AG09309 (cell line): ENCODE measurements around the gene DMKN.
"Not testable (repeated sequence)": the region's sequence is repeated elsewhere in the genome, so short reads cannot be mapped to it uniquely, and the experiment has no call there.

Experiments used
- DNase-seq: peaks from one replicate; pipeline ENCODE4 v3.0.0-alpha.2; 2010; ENCODE audit warnings: low read depth
- H3K4me3 ChIP-seq: 2 replicates; pipeline ENCODE4 v1.5.1; 2011; ENCODE audit warnings: mild to moderate bottlenecking, low read depth, low read length, moderate library complexity; ENCODE audit not compliant: control insufficient read depth
- TF ChIP-seq, protein P1 (sequence below): IDR thresholded peaks from 2 replicates; pipeline ENCODE4 v1.5.1; 2011; ENCODE audit warnings: mild to moderate bottlenecking, low read depth, low read length, inconsistent platforms; ENCODE audit not compliant: insufficient read depth, control insufficient read depth; ENCODE audit errors: missing control alignments

DMKN gene

GRCh38 chr19:35466259-35466658, 47.2 kb downstream of the DMKN start:
- no peak for DNase-seq
- no peak overlapping the region for H3K4me3 ChIP-seq
- TF ChIP-seq, protein P1, sequence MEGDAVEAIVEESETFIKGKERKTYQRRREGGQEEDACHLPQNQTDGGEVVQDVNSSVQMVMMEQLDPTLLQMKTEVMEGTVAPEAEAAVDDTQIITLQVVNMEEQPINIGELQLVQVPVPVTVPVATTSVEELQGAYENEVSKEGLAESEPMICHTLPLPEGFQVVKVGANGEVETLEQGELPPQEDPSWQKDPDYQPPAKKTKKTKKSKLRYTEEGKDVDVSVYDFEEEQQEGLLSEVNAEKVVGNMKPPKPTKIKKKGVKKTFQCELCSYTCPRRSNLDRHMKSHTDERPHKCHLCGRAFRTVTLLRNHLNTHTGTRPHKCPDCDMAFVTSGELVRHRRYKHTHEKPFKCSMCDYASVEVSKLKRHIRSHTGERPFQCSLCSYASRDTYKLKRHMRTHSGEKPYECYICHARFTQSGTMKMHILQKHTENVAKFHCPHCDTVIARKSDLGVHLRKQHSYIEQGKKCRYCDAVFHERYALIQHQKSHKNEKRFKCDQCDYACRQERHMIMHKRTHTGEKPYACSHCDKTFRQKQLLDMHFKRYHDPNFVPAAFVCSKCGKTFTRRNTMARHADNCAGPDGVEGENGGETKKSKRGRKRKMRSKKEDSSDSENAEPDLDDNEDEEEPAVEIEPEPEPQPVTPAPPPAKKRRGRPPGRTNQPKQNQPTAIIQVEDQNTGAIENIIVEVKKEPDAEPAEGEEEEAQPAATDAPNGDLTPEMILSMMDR, result no peak

- not testable (repeated sequence) for H3K4me3 ChIP-seq, DNase-seq
These were observed 50.5 kb downstream of the DMKN start for GRCh38 chr19:35462956-35463355.

DNA sequence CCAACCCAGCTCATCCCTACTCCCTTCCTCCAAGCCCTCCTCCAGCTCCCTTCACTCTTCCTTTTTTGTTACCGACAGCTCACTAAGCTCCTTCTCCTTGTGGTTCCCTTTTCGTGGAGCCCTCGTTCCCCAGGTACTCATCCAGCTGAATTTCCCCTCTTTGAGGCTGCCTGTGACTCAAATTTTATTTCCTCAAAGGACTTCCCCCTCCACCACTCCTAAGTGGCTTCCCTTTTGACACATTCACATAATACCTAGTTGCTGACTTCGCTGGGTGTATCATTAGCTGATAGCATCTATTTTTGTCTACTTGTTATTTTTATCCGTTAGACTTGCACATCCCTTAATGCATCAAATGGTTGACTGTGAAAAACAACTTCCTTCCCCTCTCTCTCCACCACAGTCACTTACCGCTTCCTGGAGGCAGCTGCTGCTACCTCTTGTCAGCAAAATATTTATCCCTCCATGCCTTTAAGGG, 50.9 kb downstream of the DMKN start:
- TF ChIP-seq, protein P1, result no peak
- no peak overlapping the region for H3K4me3 ChIP-seq
- no peak for DNase-seq

- not testable (repeated sequence) for H3K4me3 ChIP-seq, DNase-seq
These were observed 51.7 kb downstream of the DMKN start for GRCh38 chr19:35461788-35462187.

GRCh38 chr19:35461060-35461459, 52.4 kb downstream of the DMKN start:
- TF ChIP-seq, protein P1, result no peak
- no peak overlapping the region for H3K4me3 ChIP-seq
- no peak for DNase-seq

DNA sequence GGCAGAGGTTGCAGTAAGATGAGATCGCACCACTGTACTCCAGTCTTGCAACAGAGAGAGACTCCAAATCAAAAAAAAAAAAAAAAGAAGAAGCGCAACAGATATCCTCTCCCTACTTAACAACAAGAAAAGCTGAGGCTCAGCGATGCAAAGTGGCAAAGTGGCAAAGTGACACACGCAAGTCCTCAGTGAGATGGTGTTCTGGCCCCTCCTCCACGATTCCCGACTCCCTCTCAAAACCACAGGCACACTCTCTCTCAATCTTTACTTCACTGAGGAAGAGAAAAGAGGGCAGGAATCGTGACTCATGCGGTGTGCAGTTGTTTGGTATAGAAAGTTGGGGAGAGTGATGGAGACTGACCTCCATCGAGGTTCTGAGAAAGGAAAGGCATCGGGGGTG, 52.8 kb downstream of the DMKN start:
- DNase-seq, result no peak
- TF ChIP-seq, protein P1, result no peak
- H3K4me3 ChIP-seq, result no peak overlapping the region

GRCh38 chr19:35459414-35460082, 53.9 kb downstream of the DMKN start:
- TF ChIP-seq, protein P1, result no peak
- no peak for DNase-seq
- H3K4me3 ChIP-seq, result no peak overlapping the region
